ENCODE results near the gene ZSWIM3. TPM values are rescaled to one million over a fixed set of nuclear protein-coding genes. Genes with fewer than 3 reads are reported as not detected.

ZSWIM3 gene
- total and polyA plus RNA-seq, 2 of the 13 experiments (the other 11 are each of a cell fraction or from before 2014, with no cell fraction given), result 5.2 to 5.8 TPM

DNA sequence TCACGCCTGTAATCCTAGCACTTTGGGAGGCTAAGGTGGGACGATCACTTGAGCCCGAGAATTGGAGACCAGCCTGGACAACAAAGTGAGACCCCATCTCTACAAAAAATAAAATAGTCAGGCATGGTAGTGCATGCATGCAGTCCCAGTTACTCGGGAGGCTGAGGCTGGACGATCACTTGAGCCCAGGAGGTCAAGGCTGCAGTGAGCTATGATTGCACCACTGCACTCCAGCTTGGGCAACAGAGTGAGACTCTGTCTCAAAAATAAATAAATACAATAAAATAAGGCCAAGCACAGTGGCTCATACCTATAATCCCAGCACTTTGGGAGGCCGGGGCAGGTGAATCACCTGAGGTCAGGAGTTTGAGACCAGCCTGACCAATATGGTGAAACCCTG is 43.9 kb downstream of the ZSWIM3 start (continued):
- TF ChIP-seq ZNF574 (CRISPR knock-in tag; IDR thresholded peaks at IDR 0.05), result peak; percentile 31; the same call in 1 of the 2 replicates
- peak; percentile 45 for TF ChIP-seq TEAD3 (CRISPR knock-in tag; optimal IDR thresholded peaks at IDR 0.05; ENCODE audit: borderline replicate concordance)
- TF ChIP-seq ZNF331 (CRISPR knock-in tag; IDR thresholded peaks at IDR 0.05), result 0 out of 2 replicates have a peak, but pooled peaks have one; percentile 43

DNA sequence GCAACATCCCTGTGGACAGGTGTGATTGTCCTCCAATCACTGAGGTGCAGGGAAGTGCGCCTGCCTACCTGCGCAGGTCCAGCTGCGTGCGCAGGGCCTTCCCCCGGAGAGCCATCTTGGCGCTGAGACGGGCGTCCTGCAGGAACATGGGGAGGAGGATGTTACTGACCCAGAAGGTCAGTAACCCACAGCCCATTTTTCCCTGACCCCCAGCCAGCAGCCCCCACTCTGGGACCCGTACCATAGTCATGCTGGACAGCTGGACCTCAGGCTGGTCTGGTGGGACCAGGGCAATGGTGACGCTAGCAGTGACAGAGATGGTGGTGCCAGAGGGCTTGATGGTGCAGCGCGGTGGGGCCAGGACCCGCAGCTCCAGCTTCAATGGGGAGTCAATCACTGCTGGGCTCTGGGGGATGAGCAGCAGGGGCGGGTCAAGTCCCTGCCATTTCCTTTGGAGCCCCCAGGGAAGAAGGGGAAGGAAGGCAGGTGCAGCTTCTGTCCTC is 44.8 kb downstream of the ZSWIM3 start:
- ChIA-PET CTCF (ENCODE audit: low intra/inter-chr PET ratio, low total read pairs) (no interaction called here), POLR2A (interaction anchor here (0.8 to 4.7 kb wide), 9 partner anchors 12 to 44 kb away, joined by 3 to 38 read pairs (median 8); partner anchors contain the start of genes CTSA, NEURL2, PCIF1 and ZSWIM1)
- ATAC-seq, result no peak
- Histone ChIP-seq H3K79me2 (ENCODE audit: insufficient read depth, low read length) (no peaks in the 10 kb centered on the region), H3K9ac (ENCODE audit: insufficient read depth, low read depth, low read length) (no peak overlapping the region), H3K27ac (ENCODE audit: extremely low read length, insufficient read depth, low read length) (no peak overlapping the region), H3K9me3 (ENCODE audit: low read length) (no peaks in the 10 kb centered on the region), H3K4me1 (ENCODE audit: insufficient read depth, low read length) (peaks cover 31% of the 10 kb centered on the region), H4K20me1 (ENCODE audit: insufficient read depth, low read length) (no peaks in the 10 kb centered on the region), H3K36me3 (replicated peaks in 1 of 2; ENCODE audit: control insufficient read depth in 1 of 2, insufficient read depth in 2 of 2, low read length in 2 of 2) (peaks cover 18 to 19% of the 10 kb centered on the region in 2 experiments), H3K27me3 (ENCODE audit: control insufficient read depth in 1 of 2, insufficient read depth in 2 of 2, low read length in 2 of 2) (no peaks in the 10 kb centered on the region), H2AFZ (ENCODE audit: low read length) (no peak overlapping the region), H3K4me3 (replicated peaks in 1 of 3; ENCODE audit: insufficient read depth in 1 of 3, low read depth in 2 of 3, low read length in 3 of 3) (no peak overlapping the region), H3K4me2 (ENCODE audit: low read depth, low read length) (no peak overlapping the region)
- BruUV-seq (replicated peaks), result no TSS peak
- no peak for DNase-seq (ENCODE audit: low spot score)
- intact Hi-C loops (cut with micrococcal nuclease; ENCODE audit: unreplicated experiment), result no loop called here
- in situ Hi-C loops (cut with HindIII; ENCODE audit: extremely low pct_ligation_motif_present, low pct_unique_long_range_greater_than_20kb), result no loop called here
- no peak for FAIRE-seq
- WGBS (ENCODE audit: low lambda C conversion rate), result 94% methylated on average over 14 of the region's 14 CpGs
- no peak for TF ChIP-seq ZNF234 (CRISPR knock-in tag; conservative IDR thresholded peaks at IDR 0.05)
- 0 out of 2 replicates have a peak, but pooled peaks have one; percentile 24 for TF ChIP-seq ZBTB37 (CRISPR knock-in tag; IDR thresholded peaks at IDR 0.05)
- TF ChIP-seq ZNF33A (CRISPR knock-in tag; IDR thresholded peaks at IDR 0.05; ENCODE audit: borderline replicate concordance), result no peak
- no peak for TF ChIP-seq IKZF1 (IDR thresholded peaks at IDR 0.05)
- TF ChIP-seq MIER3 (CRISPR knock-in tag; IDR thresholded peaks at IDR 0.05; ENCODE audit: borderline replicate concordance), result no peak
- peak; percentile 32; the same call in 1 of the 2 replicates for TF ChIP-seq MTA1 (CRISPR knock-in tag; IDR thresholded peaks at IDR 0.05; ENCODE audit: borderline replicate concordance)
- no peak for TF ChIP-seq POLR2AphosphoS2 (IDR thresholded peaks at IDR 0.05; ENCODE audit: low read depth, low read length)
- 0 out of 2 replicates have a peak, but pooled peaks have one; percentile 34 for TF ChIP-seq ZBTB38 (CRISPR knock-in tag; IDR thresholded peaks at IDR 0.05)
- TF ChIP-seq PCBP1 (IDR thresholded peaks at IDR 0.05; ENCODE audit: borderline replicate concordance, low read depth, low read length), result no peak
- TF ChIP-seq, protein P1, sequence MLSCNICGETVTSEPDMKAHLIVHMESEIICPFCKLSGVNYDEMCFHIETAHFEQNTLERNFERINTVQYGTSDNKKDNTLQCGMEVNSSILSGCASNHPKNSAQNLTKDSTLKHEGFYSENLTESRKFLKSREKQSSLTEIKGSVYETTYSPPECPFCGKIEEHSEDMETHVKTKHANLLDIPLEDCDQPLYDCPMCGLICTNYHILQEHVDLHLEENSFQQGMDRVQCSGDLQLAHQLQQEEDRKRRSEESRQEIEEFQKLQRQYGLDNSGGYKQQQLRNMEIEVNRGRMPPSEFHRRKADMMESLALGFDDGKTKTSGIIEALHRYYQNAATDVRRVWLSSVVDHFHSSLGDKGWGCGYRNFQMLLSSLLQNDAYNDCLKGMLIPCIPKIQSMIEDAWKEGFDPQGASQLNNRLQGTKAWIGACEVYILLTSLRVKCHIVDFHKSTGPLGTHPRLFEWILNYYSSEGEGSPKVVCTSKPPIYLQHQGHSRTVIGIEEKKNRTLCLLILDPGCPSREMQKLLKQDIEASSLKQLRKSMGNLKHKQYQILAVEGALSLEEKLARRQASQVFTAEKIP (CRISPR knock-in tag; IDR thresholded peaks at IDR 0.05; ENCODE audit: borderline replicate concordance), result 0 out of 2 replicates have a peak, but pooled peaks have one; percentile 9
- peak; percentile 75; the same call in 1 of the 2 replicates for TF ChIP-seq NRL (CRISPR knock-in tag; IDR thresholded peaks at IDR 0.05; ENCODE audit: borderline replicate concordance)
- TF ChIP-seq RARA (CRISPR knock-in tag; IDR thresholded peaks at IDR 0.05), result no peak
- TF ChIP-seq MATR3 (CRISPR knock-in tag; IDR thresholded peaks at IDR 0.05), result no peak
- no peak for TF ChIP-seq ZNF83 (CRISPR knock-in tag; IDR thresholded peaks at IDR 0.05; ENCODE audit: borderline replicate concordance)
- peak; percentile 52; the same call in 1 of the 2 replicates for TF ChIP-seq ZNF768 (CRISPR knock-in tag; IDR thresholded peaks at IDR 0.05)

Data from HepG2 (cell line).